HL-60 (cell line): ENCODE measurements around the gene AICDA.
"Not testable (repeated sequence)": the region's sequence is repeated elsewhere in the genome, so short reads cannot be mapped to it uniquely, and the experiment has no call there.

Source experiments
- DNase-seq, 2 experiments: peaks; one replicate each; pipeline ENCODE4 v3.0.0-alpha.2; 2010 to 2020; ENCODE audit warnings: low read depth in 1 of 2, low spot score in 1 of 2
- H3K27ac ChIP-seq: fragments of 250-450 bp; sonication (Bioruptor Pico); replicated peaks from 2 replicates; pipeline ENCODE4 v1.5.1; 2020; ENCODE audit warnings: mild to moderate bottlenecking, moderate library complexity
- H3K27me3 ChIP-seq: fragments of 250-450 bp; sonication (Bioruptor Pico); 2 replicates; pipeline ENCODE4 v1.5.1; 2021; ENCODE audit warnings: mild to moderate bottlenecking, moderate library complexity; ENCODE audit not compliant: insufficient read depth, poor library complexity, severe bottlenecking
- H3K4me3 ChIP-seq: replicated peaks from 2 replicates; pipeline ENCODE4 v1.5.1; 2011; ENCODE audit warnings: mild to moderate bottlenecking, control low read depth, low read length; ENCODE audit not compliant: insufficient read depth
- CTCF ChIP-seq: IDR thresholded peaks from one replicate; pipeline ENCODE4 v1.5.1; 2011; ENCODE audit warnings: low read length, control low read depth, inconsistent platforms; ENCODE audit not compliant: insufficient read depth
- GABPA ChIP-seq: IDR thresholded peaks from 2 replicates; pipeline ENCODE4 v1.6.1; 2012; ENCODE audit warnings: low read depth
- POLR2AphosphoS5 ChIP-seq: IDR thresholded peaks from 2 replicates; pipeline ENCODE4 v1.6.1; 2012; ENCODE audit warnings: low read depth
- SPI1 ChIP-seq: IDR thresholded peaks from 2 replicates; pipeline ENCODE4 v1.6.1; 2012; ENCODE audit warnings: low read depth, mild to moderate bottlenecking, borderline replicate concordance
- TF ChIP-seq, protein P1 (sequence below): IDR thresholded peaks from 2 replicates; pipeline ENCODE4 v1.6.1; 2012; ENCODE audit warnings: low read depth; ENCODE audit not compliant: insufficient replicate concordance

Gene AICDA

GRCh38 chr12:8628731-8629130, 16.1 kb upstream of the AICDA start:
- H3K4me3 ChIP-seq = no peak overlapping the region

GRCh38 chr12:8624750-8625149, 12.1 kb upstream of the AICDA start:
- not testable (repeated sequence) for H3K27me3 ChIP-seq, H3K27ac ChIP-seq, H3K4me3 ChIP-seq, DNase-seq

More at GRCh38 chr12:8628731-8629130, 16.1 kb upstream of the AICDA start:
- Histone ChIP-seq H3K27ac (no peak overlapping the region), H3K27me3 (no peaks in the 10 kb centered on the region)
- TF ChIP-seq POLR2AphosphoS5 (no peak), CTCF (no peak), GABPA (no peak), SPI1 (no peak)
- TF ChIP-seq, protein P1, sequence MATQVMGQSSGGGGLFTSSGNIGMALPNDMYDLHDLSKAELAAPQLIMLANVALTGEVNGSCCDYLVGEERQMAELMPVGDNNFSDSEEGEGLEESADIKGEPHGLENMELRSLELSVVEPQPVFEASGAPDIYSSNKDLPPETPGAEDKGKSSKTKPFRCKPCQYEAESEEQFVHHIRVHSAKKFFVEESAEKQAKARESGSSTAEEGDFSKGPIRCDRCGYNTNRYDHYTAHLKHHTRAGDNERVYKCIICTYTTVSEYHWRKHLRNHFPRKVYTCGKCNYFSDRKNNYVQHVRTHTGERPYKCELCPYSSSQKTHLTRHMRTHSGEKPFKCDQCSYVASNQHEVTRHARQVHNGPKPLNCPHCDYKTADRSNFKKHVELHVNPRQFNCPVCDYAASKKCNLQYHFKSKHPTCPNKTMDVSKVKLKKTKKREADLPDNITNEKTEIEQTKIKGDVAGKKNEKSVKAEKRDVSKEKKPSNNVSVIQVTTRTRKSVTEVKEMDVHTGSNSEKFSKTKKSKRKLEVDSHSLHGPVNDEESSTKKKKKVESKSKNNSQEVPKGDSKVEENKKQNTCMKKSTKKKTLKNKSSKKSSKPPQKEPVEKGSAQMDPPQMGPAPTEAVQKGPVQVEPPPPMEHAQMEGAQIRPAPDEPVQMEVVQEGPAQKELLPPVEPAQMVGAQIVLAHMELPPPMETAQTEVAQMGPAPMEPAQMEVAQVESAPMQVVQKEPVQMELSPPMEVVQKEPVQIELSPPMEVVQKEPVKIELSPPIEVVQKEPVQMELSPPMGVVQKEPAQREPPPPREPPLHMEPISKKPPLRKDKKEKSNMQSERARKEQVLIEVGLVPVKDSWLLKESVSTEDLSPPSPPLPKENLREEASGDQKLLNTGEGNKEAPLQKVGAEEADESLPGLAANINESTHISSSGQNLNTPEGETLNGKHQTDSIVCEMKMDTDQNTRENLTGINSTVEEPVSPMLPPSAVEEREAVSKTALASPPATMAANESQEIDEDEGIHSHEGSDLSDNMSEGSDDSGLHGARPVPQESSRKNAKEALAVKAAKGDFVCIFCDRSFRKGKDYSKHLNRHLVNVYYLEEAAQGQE = no peak
- DNase-seq = no peak

GRCh38 chr12:8622646-8623045, 10.0 kb upstream of the AICDA start:
- H3K27me3 ChIP-seq = no peaks in the 10 kb centered on the region
- TF ChIP-seq CTCF = no peak
- TF ChIP-seq, protein P1 = no peak
- H3K27ac ChIP-seq = no peak overlapping the region
- no peak for DNase-seq
- no peak overlapping the region for H3K4me3 ChIP-seq

DNA sequence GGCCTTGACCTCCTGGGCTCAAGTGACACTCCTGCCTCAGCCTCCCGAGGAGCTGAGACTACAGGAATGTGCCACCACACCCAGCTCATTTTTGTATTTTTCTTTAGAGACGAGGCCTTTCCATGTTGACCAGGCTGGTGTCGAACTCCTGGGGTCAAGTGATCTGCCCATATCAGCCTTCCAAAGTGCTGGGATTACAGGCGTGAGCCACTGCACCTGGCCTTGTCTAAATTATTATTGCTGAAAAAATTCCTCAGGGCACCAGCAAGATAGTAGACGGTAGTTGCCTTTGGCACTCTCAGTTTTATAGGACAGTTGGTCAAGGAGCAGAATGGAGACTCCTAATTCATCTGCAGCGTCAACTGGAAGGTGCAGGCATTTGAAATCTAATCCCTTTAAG, 2.5 kb upstream of the AICDA start:
- Histone ChIP-seq H3K27me3 (no peaks in the 10 kb centered on the region), H3K27ac (no peak overlapping the region), H3K4me3 (no peak overlapping the region)
- TF ChIP-seq CTCF (no peak), GABPA (no peak), SPI1 (no peak), POLR2AphosphoS5 (no peak)
- TF ChIP-seq, protein P1 = no peak
- no peak for DNase-seq

DNA sequence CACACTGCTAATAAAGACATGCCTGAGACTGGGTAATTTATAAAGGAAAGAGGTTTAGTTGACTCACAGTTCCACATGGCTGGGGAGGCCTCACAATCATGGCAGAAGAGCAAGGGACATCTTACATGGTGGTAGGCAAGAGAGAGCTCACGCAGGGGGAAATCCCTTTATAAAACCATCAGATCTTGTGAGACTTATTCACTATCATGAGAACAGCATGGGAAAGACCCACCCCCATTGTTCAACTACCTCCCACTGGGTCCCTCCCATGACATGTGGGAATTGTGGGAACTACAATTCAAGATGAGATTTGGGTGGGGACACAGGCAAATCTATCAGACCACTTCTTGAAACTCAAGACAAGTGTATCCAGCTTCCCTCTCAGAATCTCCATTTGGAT, 1.2 kb upstream of the AICDA start:
- not testable (repeated sequence) for H3K4me3 ChIP-seq, H3K27ac ChIP-seq, DNase-seq, H3K27me3 ChIP-seq
